HG02885 (cell line): ENCODE measurements around the gene MMRN2.
"Not testable (repeated sequence)": the region's sequence is repeated elsewhere in the genome, so short reads cannot be mapped to it uniquely, and the experiment has no call there.

Experiments
- ATAC-seq: cut with Tn5 transposase; IDR thresholded peaks from one replicate; pipeline ENCODE4 v1.9.1; 2021; ENCODE audit warnings: mild to moderate bottlenecking; ENCODE audit not compliant: unreplicated experiment, poor library complexity

Gene MMRN2

GRCh38 chr10:86958116-86958900, 893 bp upstream of the MMRN2 start, which contains the start of gene SNCG:
TSS of gene SNCG (plus strand) at chr10:86958599. CDS start at chr10:86958698, 99 bp downstream.
- ATAC-seq = no peak

- ATAC-seq = no peak
Measured at GRCh38 chr10:86956848-86957448, 467 bp downstream of the MMRN2 start.

GRCh38 chr10:86956195-86956847, 1.1 kb downstream of the MMRN2 start:
- ATAC-seq = no peak

DNA sequence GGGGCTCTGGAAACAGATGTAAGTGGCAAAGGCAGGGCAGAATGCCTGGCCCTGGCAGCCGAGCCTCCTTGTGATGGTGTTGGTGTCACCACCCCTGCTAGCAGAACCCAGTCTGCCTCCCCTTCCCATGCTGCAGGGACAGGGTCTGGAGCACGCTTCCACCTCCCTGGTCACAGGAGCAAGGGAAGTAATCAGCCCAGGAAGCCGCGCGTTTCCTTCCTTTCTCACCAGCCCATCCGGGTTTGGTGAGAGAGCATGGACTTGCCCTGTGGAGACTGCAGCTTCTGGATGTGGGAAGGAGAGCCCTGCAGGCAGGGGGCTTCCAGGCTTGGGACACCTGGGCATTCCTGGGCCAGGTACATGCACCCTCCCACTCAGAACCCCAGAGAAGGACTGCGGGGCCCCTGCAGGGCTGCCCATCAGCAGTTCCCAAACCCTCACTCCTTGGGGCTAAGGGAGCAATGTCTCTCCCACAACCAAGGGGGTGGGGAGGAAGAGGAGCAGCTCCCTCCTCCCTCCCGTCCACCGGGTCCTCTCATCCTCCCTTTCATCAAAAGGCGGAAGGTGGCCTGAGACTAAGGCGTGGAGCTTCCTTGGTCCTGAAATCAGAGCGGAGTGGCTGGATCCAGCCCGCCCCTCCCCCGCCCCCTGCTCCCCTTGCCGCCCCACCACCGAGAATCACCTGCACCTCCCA, 1.8 kb downstream of the MMRN2 start:
- no peak for ATAC-seq

DNA sequence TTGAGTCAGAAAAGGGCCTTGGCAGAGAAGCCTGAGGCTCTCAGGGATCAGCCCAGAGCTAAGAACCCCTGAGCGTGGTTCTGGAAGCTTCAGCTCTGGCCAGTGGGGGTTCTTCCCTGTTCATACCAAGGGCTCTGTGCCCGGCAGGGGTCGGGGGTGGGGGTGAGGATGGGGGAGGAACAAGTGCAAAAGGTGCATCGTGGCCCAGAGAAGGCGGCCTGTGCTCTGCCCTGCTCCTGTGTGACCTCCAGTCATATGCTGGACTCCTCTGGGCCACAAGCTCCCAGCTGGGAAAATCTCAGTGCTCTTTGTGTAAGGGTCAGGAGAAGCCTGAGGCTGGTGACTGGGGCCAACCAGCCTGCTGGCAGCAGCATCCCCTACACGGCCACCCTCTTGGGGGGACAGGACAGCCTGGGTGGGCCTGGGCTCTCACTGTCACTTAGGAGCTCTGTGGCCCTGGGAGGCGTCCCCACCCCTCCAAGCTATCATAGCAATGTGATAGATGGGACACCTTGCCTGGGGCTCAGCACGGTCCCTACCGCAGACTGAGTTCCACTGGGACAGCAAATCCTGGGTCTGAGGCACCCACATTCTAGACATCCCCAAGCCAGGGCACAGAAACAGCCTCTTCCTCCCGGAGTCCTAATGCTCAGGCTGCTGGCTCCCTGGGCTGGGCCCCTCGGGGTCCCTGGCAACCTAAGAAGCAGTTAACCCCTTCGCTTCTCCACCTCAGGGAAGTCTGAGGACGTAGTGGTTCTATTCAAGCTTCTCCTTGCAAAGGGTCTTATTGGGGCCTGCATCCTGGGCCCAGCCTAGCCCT, 2.5 kb downstream of the MMRN2 start:
- ATAC-seq = no peak

- ATAC-seq = no peak
Measured at GRCh38 chr10:86953747-86954680, 3.4 kb downstream of the MMRN2 start.

DNA sequence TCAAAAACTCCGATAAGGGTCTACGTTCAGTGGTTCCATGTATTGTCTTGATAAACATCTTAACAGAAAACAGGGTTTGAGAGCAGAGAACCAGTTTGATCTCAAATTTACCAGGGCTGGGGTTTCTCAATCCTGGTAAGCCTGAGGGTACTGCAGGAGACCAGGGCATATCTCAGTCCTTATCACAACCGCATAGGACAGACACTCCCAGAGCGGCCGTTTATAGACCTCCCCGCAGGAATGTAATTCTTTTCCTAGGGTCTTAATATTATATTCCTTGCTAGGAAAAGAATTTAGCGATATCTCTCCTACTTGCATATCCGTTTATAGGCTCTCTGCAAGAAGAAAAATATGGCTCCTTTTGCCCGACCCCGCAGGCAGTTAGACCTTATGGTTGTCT, 4.7 kb downstream of the MMRN2 start:
- ATAC-seq = not testable (repeated sequence)

GRCh38 chr10:86952106-86952505, 5.3 kb downstream of the MMRN2 start:
- no peak for ATAC-seq

GRCh38 chr10:86951184-86951761, 6.1 kb downstream of the MMRN2 start:
- no peak for ATAC-seq

DNA sequence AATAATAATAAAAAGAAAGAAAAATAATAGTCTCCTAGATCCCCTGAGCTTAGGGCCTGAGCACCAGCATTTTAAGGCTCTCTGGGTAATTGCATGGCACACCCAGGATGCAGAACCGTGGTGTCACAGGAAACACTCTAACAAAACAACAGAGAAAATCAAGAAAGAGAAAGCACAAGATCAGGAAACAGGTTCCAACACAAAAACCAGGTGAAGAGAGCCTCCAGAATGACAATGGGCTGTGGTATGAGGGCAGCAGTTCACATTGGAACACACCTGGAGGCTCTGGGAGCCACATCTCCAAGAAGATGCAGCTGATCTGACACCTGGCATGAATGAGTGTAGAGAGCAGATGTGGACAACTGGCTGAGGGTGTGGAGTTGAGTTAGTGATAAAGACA, 7.1 kb downstream of the MMRN2 start:
- ATAC-seq = no peak

GRCh38 chr10:86947806-86948205, 9.6 kb downstream of the MMRN2 start:
- ATAC-seq = not testable (repeated sequence)

DNA sequence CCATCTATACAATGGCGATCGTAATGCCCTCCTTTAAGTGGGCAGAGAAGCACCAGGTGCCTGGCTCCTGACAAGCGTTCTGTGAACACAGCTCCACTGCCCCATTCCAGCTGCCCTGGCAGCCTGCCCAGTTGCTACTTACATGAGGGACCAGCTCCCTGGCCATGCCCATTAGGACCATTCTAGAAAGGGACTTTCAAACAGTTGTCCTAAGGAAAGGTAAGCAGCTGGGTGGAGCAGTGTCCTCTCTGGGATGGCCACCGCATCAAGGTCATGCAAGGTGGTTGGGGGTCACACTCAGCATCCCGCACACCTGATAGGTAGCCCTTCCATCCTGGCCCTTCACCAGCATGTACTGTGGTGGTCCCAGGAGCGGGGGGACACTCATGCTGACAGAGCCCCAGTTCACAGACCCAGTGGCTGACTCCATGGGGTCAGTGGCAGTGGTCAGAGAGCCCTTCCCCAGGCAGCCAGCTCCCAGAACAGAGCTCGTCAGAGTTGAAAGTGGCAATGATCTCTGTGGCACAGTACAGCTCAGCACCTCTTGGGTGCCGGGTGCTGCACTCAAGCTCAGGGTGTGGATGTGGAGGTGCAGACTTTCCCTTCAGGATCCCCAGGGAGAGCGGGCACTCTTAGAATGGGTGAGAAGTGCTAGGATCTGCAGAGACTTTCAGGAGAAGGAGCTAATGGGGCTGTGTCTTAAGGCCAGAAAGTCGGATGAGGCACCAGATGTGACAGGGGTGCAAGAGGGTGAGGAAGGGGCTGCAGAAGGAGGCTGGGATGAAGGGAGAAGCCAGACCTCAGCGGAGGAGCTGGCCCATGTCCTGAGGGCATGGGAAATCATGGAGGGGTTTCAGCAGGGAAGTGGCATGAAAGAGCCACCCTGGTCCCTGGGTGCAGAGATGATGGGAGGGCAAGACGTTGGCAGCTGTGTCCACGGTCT, 10.9 kb downstream of the MMRN2 start:
- ATAC-seq = no peak

- no peak for ATAC-seq
Measured at GRCh38 chr10:86945361-86946212, 11.8 kb downstream of the MMRN2 start.

DNA sequence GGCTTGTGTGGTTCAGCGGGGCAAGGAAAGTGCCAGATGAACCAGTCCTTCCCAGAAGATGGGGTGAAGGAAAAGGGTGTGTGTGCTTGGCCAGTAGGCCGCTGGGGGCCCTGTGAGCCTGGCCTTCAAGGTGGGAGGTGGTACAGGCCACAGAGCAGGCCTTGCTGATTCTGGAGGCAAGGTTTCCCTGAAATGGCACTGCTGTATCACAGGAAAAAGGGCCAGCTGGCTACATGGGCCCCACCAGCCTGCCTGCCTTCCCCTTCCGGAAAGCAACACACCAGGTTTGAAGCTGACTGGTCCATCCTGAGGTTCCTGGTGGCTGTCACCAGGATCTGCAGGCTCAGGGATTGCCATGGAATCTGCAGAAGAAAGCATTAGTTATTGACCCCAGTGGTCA, 12.5 kb downstream of the MMRN2 start:
- no peak for ATAC-seq

DNA sequence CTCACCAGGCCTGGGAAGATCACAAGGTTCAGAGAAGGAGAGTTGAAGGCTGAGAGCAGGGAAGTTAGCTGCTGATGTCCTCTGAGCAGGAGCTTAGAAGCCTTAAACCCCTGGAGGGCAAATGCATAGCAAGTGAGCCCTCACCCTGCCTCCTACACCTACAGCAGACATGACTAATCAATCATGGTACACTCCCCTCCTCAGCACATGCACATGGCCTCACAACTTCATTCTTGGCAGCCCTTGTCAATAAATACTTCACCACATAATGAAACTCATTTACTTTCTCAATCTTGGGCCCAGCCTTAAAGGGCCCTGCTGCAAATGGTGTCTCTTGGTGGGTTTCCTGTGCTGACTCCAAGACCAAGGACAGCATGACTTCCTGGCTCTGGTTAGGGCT, 12.9 kb downstream of the MMRN2 start:
- ATAC-seq = no peak

GRCh38 chr10:86944031-86944419, 13.4 kb downstream of the MMRN2 start:
- ATAC-seq = no peak
